GM18507 (cell line): ENCODE data around the gene DOCK4.

Source experiments
- DNase-seq: peaks from one replicate; pipeline ENCODE4 v3.0.0; 2011; ENCODE audit warnings: low read depth; ENCODE audit not compliant: insufficient read length; ENCODE audit errors: extremely low spot score
- FAIRE-seq: peaks from 2 replicates; lab custom pipeline; 2011; peaks lifted over from hg19 to GRCh38; lab: Jason Lieb, UNC

The DOCK4 gene

DNA sequence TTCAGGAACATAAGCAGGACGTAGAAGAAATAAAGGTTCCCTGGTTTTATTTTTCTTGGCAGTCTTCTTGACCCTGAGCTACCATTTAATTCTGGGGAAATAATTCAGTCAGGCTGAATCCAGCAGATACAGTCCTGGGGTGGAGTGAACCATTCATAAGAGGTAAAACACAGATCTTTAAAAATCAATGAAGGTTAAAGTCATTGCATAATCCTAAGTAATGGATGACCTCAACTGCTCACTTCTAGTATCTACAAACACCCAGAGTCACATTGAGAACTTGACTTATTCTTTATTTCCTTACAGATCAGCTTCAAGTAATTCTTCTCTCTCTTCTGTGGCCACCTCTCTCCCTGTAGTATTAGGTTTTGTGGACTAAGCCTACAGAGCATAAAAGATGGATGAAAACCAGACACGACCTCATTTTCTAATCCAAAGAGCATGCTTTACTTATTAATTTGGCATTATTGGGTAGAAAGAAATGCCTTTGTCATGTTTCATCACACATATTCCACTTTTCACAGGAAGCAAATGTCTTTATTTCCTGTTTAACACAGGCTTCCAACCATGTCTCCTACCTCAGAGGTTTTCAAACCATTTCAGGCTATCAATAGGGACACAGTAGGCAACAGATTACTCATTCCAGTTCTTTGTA is 461.6 kb downstream of the DOCK4 start:
- DNase-seq (no peak), FAIRE-seq (no peak)

DNA sequence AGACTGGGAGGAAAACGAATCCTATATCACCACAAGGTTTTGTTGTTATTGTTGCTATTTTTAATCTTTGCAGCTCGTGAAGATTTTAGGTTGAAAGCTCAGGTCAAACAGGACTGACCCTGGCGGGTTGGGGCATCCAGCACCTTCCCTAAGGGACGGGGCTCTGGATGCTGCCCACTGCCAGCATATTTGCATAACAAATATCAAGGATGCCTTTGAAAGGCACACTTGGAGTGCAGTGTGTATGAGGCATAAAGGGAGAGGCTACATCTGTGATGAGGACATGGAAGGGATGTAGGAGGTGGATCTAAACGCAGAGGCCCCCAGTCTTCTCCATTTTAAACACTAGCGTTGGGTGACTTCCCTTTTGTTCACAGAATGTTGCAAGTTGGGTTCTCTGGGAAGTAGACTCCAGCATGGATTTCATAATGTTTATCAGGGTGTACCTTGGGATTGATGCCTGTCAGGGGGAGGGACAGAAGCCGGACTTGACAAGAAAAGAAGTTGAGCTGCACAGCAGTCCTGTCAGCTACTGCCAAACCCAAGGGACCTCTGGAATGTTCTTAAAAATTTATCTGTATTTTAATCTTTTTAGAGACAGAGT is 462.9 kb downstream of the DOCK4 start:
- no peak for DNase-seq

GRCh38 chr7:111741811-111742240 is 464.4 kb downstream of the DOCK4 start:
- FAIRE-seq (peak; percentile 73), DNase-seq (peak; percentile 17)

More for the DNA sequence above, 462.9 kb downstream of the DOCK4 start:
- no peak for FAIRE-seq

DNA sequence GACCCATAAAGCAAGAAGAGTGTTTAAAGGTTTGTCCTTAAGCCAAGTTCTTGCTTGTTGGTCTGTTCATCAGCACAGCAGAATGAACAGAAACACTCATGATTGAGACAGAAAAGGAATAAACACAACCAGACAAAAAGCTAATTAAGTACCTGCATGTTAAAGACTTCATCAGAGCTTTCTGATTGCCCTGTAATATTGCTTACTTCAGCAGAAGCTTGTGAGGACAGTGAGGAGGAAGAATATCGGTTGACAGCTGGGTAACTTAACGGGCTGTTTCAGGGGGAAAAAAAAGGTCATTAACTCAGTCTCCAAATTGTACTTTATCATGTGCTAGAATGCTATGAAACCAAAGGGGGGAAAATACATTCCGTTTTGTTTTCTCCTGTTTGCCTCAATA is 465.3 kb downstream of the DOCK4 start:
- DNase-seq = no peak
- no peak for FAIRE-seq

GRCh38 chr7:111736552-111736874 is 469.7 kb downstream of the DOCK4 start:
- no peak for DNase-seq
- FAIRE-seq = no peak

DNA sequence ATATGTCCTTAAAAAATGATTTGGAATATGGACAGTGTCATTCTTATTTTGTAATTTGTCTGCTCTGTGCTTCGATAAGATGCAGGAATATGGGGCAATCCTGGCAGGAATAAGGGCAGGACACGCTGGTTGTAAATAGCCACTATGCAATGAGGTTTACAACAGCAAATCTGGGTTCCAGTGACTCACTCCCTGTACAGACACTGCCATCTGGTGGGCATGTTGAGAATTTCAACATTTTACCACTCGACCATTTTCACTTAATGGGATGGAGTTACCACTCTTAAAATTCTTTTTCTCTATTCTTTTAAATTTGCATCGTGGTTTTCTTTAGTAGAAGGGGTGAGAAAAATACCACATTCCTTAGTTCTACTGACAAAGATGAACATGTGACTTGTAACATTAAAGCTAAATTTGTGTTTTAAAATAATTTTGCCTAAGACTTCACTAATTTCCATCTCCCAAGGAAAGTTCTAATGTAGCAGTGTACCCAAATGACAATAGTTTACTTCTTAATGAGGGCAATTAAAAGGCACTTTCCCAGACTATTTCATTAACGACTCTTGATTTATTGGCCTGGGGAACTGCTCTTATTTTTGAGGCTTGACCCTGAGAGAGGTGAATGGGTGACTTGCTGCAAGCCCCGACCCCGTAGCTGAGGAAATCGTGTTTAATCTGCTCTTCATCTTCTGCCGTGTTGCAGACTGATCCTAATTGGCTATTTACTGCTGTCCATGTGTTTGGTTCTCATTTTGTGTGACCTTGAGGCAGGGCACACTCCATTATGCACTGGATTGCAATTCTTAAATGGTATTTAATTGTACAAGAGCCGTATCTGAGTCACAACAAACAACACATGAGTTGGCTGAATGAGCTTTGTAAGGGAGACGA is 470.3 kb downstream of the DOCK4 start:
- peak; percentile 18 for DNase-seq
- peak; percentile 87 for FAIRE-seq

DNA sequence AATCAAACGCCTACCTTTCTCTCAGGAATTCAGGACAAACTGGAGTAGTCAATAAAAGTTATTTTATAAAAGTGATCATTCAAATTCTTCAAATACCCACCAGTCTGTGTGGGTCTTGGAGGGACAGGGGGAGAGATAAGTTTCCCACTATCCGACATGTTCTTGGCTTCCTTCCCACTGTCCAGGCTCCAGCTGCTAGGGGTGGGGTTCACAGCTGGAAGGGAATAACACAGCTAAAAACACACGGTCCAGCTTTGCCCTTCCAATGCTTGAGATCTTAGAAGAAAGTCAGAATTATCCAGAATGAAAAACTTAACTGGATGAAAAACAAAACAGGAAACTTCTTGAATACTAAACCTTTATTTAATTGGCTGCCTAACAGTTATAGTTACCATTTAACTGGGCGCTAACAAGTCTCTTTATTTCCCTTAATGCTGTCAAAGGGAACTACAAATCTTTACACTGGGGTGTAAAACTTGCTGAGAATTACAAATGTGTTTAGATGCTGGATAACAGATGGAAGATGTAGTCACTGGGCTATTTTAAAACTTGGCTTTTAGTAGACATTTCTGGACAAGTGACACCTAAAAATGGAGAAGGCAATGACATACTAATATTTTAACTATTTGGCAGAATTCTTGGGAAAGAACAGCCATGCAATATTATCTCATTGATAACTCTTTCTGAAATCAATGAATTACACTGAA is 471.1 kb downstream of the DOCK4 start:
- no peak for FAIRE-seq

DNA sequence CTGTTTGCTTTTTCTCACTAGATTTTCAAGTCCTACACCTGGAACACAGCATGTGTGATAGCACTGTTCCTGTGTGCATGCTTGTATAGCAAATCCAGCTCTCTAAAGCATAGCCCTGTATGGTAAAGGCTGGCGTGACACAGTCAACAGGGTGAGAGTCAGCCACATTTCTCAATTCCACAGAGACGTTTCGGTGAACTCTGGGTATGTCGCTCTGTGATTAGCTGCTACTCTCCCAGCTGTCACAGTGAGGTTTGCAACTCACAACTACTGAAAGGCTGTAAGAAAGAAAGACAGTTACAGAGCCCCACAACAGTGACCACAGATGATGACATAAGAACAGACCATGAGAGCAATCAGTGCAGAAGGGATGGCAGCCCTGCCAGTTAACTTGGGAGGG is 473.3 kb downstream of the DOCK4 start:
- DNase-seq (no peak), FAIRE-seq (no peak)

More for the DNA sequence above, 471.1 kb downstream of the DOCK4 start:
- no peak for DNase-seq

DNA sequence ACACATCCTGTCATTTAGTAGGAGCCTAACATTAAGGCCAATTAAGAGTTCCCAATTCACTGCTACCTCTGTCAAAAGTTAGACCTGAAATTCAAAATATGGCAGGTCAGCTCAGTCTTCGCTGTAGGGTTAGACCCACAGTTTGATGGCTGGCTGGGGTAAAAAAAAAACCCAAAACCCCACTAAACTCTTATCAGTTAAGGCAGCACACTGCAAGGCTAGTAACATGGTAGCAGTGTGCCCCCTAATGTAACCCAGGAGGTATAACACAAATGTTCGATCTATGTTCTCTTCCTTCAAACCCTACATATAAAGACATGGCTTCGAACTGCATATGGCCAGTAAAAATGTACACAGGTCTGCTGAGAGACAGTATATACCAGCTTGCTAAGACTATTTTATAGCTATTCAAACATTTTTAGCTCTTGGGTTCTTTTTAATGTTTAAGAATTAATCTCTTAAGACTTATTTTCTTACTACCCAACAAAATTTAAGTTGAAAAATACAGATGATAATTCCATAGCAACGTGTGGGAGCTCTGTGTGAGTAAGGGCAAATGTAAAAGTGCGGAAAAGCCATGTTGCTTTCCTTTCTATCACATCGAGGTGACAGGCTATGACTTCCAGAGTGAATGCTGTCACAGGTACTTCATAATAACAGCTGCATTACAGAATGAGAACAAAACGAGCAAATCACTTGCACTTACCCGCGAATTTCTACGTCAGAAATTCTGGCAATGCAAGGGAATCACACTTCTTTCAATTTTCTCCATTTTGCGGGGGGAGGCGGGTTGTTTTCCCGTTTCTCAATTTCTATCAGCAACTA is 475.5 kb downstream of the DOCK4 start:
- DNase-seq = no peak

GRCh38 chr7:111730057-111730456 is 476.1 kb downstream of the DOCK4 start:
- no peak for FAIRE-seq
- DNase-seq = no peak

More for the DNA sequence above, 475.5 kb downstream of the DOCK4 start:
- no peak for FAIRE-seq

GRCh38 chr7:111729483-111729882 is 476.7 kb downstream of the DOCK4 start:
- DNase-seq (no peak), FAIRE-seq (no peak)

- FAIRE-seq (no peak), DNase-seq (no peak)
Observed at GRCh38 chr7:111728635-111728995, 477.6 kb downstream of the DOCK4 start.

- DNase-seq (no peak), FAIRE-seq (no peak)
Observed at GRCh38 chr7:111727905-111728634, 478.1 kb downstream of the DOCK4 start.

DNA sequence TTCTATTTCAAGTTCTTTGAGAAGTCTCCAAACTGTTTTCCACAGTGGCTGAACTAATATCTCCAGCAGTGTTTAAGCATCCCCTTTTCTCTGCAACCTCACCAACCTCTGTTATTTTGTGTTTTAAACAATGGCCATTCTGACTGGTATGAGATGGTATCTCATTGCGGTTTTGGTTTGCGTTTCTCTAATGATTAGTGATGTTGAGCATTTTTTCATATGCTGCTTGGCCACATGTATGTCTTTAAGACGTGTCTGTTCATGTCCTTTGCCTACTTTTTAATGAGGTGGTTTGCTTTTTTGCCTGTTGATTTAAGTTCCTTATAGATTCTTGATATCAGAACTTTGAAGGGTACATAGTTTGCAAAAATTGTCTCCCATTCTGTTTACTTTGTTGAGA is 487.3 kb downstream of the DOCK4 start:
- no peak for DNase-seq
- no peak for FAIRE-seq

- FAIRE-seq (no peak), DNase-seq (no peak)
Observed at GRCh38 chr7:111711426-111712065, 494.7 kb downstream of the DOCK4 start.

- FAIRE-seq = no peak
- DNase-seq = no peak
Observed at GRCh38 chr7:111710839-111711380, 495.3 kb downstream of the DOCK4 start.

- FAIRE-seq = no peak
Observed at GRCh38 chr7:111708072-111708471, 498.1 kb downstream of the DOCK4 start.

DNA sequence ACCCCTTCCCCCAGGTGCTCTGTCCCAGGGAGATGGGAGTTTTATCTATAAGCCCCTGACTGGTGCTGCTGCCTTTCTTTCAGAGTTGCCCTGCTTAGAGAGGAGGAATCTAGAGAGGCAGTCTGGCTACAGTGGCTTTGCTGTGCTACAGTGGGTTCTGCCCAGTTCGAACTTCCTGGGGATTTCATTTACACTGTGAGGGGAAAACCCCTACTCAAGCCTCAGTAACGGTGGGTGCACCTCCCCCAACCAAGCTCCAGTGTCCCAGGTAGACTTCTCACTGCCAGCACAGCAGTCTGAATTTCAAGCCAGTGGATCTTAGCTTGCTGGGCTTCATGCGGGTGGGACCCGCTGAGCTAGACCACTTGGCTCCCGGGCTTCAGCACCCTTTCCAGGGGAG is 500.4 kb downstream of the DOCK4 start:
- no peak for DNase-seq
- FAIRE-seq = no peak

More at GRCh38 chr7:111708072-111708471, 498.1 kb downstream of the DOCK4 start:
- no peak for DNase-seq
